ENCODE results near the gene TAT.
"Not testable (repeated sequence)": the region's sequence is repeated elsewhere in the genome, so short reads cannot be mapped to it uniquely, and the experiment has no call there.

Gene TAT

DNA sequence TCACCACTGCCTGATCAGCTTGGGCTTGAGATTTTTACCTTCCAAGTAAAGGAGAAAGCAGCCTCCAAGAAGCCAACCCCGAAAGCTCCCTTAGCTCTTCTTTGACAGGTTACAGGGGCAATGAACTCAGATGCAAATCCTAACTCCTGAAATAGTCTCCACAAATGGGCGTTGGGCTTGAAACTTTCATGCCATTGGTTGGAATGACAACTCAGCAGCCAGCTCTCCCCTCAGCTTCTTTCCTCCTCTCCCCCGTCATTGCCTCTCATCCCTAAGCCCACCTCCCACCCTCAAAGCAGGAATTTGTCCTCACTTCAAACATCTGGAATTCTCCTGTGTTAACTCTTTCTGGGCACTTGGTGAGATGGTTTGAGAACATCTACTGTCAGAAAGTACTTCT lies at the start of gene TAT:
Gene TAT (minus strand): TSS at position 122 of the 400 bp plus-strand sequence. CDS start 677 bp downstream, outside the sequence.
- Histone ChIP-seq H3K27me3 (ENCODE audit: insufficient read depth, low read length) (peaks cover 76% of the 10 kb centered on the region), H3K4me3 (ENCODE audit: low read depth, low read length) (no peak within 1 kb of the TSS), H3K79me2 (ENCODE audit: control insufficient read depth, insufficient read depth, low read length, unreplicated experiment) (no peaks in the 10 kb centered on the region), H3K27ac (ENCODE audit: low read depth, low read length) (no peak within 1 kb of the TSS), H3K36me3 (ENCODE audit: insufficient read depth, low read length) (no peaks in the 10 kb centered on the region), H3K4me1 (ENCODE audit: control insufficient read depth, insufficient read depth, low read length, unreplicated experiment) (no peaks in the 10 kb centered on the region), H2AFZ (ENCODE audit: low read length, unreplicated experiment) (no peak within 1 kb of the TSS)

DNA sequence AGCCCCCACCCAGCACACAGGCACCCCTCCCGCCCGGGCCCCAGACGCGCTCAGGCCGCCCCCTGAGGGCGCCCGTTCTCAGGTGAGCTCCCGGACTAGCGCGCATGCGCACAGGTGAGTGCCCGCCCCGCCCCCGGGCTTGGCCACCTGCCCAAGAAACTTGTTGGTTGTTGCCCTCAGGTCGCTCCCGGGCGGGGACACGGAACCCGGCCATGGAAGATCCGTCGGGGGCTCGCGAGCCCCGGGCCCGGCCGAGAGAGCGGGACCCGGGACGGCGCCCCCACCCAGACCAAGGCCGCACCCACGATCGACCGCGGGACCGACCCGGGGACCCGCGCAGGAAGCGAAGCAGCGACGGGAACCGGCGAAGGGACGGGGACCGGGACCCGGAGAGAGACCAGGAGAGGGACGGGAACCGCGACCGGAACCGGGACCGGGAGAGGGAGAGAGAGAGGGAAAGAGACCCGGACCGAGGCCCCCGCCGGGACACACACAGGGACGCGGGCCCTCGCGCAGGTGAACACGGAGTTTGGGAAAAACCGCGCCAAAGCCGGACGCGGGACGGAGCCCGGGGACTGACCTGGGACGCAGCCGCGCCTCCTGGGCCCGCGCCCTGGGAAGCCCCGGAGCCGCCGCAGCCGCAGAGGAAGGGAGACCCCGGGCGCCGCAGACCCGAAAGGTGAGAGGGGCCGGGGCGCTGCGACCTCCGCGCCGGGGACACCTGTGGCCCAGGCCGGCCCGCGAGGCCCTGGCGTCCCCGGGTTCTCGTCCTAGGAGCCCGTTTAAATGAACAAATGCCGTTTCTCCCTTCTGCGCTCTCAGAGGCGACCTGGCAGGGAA lies 49.3 kb upstream of the TAT start, which contains the start of gene MARVELD3:
Gene MARVELD3 (plus strand): TSS at position 167 of the 840 bp plus-strand sequence. CDS start 46 bp downstream, at position 213.
- H3K4me3 ChIP-seq (ENCODE audit: low read depth, low read length) = peak within 1 kb of the TSS; percentile 77
- no peak within 1 kb of the TSS for H3K27ac ChIP-seq (ENCODE audit: low read depth, low read length)

DNA sequence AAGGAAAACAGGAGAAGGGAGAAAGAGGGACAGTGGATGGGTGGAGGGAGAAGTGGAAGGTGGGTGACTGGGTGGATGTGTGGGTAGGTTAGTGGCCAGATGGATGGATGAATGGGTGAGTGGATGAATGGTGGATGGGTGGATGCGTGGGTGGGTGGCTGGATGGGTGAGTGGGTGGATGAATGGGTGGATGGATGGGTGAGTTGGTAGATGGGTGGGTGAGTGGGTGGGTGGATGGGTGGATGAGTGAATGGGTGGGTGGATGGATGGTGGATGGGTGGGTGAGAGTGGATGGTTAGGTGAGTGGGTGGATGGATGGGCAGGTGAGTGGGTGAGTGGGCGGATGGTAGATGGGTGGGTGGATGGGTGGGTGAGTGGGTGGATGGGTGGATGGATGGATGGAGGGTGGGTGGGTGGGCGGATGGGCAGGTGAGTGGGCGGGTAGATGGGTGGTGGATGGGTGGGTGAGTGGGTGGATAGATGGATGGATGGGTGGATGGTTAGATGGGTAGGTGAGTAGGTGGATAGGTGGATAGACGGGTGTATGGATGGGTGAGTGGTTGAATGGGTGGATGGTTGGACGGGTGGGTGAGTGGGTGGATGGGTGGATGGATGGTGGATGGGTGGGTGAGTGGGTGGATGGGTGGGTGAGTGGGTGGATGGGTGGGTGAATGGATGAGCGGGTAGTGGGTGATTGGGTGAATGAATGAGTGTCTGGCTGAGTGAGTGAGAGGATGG lies 48.4 kb upstream of the TAT start:
- Histone ChIP-seq H3K79me2 (ENCODE audit: control insufficient read depth, insufficient read depth, low read length, unreplicated experiment) (no peaks in the 10 kb centered on the region), H2AFZ (ENCODE audit: low read length, unreplicated experiment) (no peak overlapping the region), H3K4me1 (ENCODE audit: control insufficient read depth, insufficient read depth, low read length, unreplicated experiment) (peaks cover 3% of the 10 kb centered on the region), H3K4me3 (ENCODE audit: low read depth, low read length) (no peak overlapping the region), H3K27ac (ENCODE audit: low read depth, low read length) (no peak overlapping the region), H3K27me3 (ENCODE audit: insufficient read depth, low read length) (peaks cover 62% of the 10 kb centered on the region), H3K36me3 (ENCODE audit: insufficient read depth, low read length) (no peaks in the 10 kb centered on the region)

More for the DNA sequence above, 49.3 kb upstream of the TAT start, which contains the start of gene MARVELD3:
- Histone ChIP-seq H3K27me3 (ENCODE audit: insufficient read depth, low read length) (peaks cover 54% of the 10 kb centered on the region), H2AFZ (ENCODE audit: low read length, unreplicated experiment) (peak within 1 kb of the TSS; percentile 23), H3K79me2 (ENCODE audit: control insufficient read depth, insufficient read depth, low read length, unreplicated experiment) (no peaks in the 10 kb centered on the region), H3K36me3 (ENCODE audit: insufficient read depth, low read length) (no peaks in the 10 kb centered on the region), H3K4me1 (ENCODE audit: control insufficient read depth, insufficient read depth, low read length, unreplicated experiment) (peaks cover 3% of the 10 kb centered on the region)

DNA sequence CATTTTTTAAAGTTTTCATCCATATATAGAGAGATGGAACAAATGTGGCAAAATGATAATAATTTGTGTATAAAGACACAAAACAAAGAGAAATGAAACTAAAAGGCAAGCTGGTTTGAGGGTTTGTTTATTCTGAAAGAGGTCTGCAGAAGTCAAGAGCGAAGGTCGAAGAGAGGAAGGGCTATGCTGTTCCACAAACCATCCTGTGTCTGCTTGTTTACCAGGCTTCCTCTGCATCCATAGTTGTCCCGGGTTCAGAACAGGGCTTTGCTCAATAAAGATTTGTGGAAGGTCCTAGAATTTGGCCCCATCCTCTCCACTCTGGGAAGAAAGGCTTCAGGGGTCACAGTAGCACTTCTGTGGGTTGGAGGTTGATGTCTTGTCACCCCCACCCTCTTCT lies 46.7 kb upstream of the TAT start:
- Histone ChIP-seq H2AFZ (ENCODE audit: low read length, unreplicated experiment) (no peak overlapping the region), H3K36me3 (ENCODE audit: insufficient read depth, low read length) (no peaks in the 10 kb centered on the region), H3K4me3 (ENCODE audit: low read depth, low read length) (no peak overlapping the region)

DNA sequence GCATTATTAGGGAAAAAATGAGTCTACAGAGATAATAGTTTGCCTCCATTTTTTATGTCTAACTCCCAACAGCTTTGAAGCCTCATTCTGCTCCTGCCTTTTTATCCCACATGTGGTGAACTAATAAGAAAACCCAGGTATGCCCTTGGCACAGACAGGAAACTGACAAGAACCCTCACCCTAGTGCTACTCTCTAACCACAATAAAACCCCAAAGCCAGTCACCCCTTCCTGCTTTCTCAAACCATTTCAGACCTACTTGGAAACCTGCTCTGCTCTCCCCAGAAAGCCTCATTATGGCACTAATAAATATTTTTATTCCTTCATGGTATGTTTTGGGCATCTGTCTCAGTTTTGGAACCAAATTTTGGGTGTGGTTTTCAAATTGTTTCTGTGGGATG lies 45.2 kb upstream of the TAT start:
- no peaks in the 10 kb centered on the region for H3K79me2 ChIP-seq (ENCODE audit: control insufficient read depth, insufficient read depth, low read length, unreplicated experiment)
- H3K27me3 ChIP-seq (ENCODE audit: insufficient read depth, low read length) = peaks cover 76% of the 10 kb centered on the region
- peaks cover 3% of the 10 kb centered on the region for H3K4me1 ChIP-seq (ENCODE audit: control insufficient read depth, insufficient read depth, low read length, unreplicated experiment)
- H3K36me3 ChIP-seq (ENCODE audit: insufficient read depth, low read length) = no peaks in the 10 kb centered on the region
- H3K4me3 ChIP-seq (ENCODE audit: low read depth, low read length) = no peak overlapping the region
- no peak overlapping the region for H3K27ac ChIP-seq (ENCODE audit: low read depth, low read length)
- no peak overlapping the region for H2AFZ ChIP-seq (ENCODE audit: low read length, unreplicated experiment)

More for the DNA sequence above, 46.7 kb upstream of the TAT start:
- Histone ChIP-seq H3K4me1 (ENCODE audit: control insufficient read depth, insufficient read depth, low read length, unreplicated experiment) (peaks cover 3% of the 10 kb centered on the region), H3K79me2 (ENCODE audit: control insufficient read depth, insufficient read depth, low read length, unreplicated experiment) (no peaks in the 10 kb centered on the region), H3K27ac (ENCODE audit: low read depth, low read length) (no peak overlapping the region), H3K27me3 (ENCODE audit: insufficient read depth, low read length) (peaks cover 76% of the 10 kb centered on the region)

DNA sequence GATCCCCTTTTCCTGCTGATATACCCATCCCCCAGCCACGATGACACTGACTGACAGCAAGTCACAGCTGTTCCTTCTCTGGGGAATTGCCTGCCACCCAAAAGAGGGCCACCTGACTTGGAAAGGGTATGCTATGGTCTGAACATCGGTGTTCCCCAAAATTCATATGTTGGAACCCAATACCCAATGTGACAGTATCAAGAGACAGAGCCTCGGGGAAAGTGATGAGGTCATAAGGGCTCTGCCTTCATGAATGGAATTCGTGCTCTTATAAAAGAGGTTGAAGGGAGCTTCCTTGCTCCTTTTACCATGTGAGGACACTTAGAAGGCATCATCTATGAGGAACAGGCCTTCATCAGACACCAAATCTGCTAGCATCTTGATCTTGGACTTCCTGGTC lies 41.5 kb upstream of the TAT start:
- Histone ChIP-seq H3K36me3 (ENCODE audit: insufficient read depth, low read length) (no peaks in the 10 kb centered on the region), H3K27me3 (ENCODE audit: insufficient read depth, low read length) (peaks cover 46% of the 10 kb centered on the region), H3K27ac (ENCODE audit: low read depth, low read length) (no peak overlapping the region), H3K79me2 (ENCODE audit: control insufficient read depth, insufficient read depth, low read length, unreplicated experiment) (no peaks in the 10 kb centered on the region), H2AFZ (ENCODE audit: low read length, unreplicated experiment) (no peak overlapping the region), H3K4me1 (ENCODE audit: control insufficient read depth, insufficient read depth, low read length, unreplicated experiment) (no peaks in the 10 kb centered on the region), H3K4me3 (ENCODE audit: low read depth, low read length) (no peak overlapping the region)

DNA sequence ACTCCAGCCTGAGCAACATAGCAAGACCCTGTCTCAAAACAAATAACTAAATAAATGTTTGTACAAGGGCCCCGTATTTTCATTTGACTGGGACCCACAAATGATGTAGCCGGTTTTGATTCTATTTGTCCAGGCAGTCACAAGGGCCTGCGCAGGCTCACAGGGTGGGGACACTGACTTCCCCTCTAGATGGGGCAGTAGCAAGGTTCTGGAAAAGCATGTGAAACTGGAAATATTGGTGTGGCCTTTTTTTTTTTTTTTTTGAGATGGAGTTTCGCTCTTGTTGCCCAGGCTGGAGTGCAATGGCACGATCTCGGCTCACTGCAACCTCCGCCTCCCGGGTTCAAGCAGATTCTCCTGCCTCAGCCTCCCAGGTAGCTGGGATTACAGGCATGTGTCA lies 38.1 kb upstream of the TAT start:
- not testable (repeated sequence) for H3K36me3 ChIP-seq (ENCODE audit: insufficient read depth, low read length); H2AFZ ChIP-seq (ENCODE audit: low read length, unreplicated experiment); H3K4me3 ChIP-seq (ENCODE audit: low read depth, low read length); H3K4me1 ChIP-seq (ENCODE audit: control insufficient read depth, insufficient read depth, low read length, unreplicated experiment); H3K79me2 ChIP-seq (ENCODE audit: control insufficient read depth, insufficient read depth, low read length, unreplicated experiment); H3K27ac ChIP-seq (ENCODE audit: low read depth, low read length)
- H3K27me3 ChIP-seq (ENCODE audit: insufficient read depth, low read length) = peaks cover 36% of the 10 kb centered on the region

DNA sequence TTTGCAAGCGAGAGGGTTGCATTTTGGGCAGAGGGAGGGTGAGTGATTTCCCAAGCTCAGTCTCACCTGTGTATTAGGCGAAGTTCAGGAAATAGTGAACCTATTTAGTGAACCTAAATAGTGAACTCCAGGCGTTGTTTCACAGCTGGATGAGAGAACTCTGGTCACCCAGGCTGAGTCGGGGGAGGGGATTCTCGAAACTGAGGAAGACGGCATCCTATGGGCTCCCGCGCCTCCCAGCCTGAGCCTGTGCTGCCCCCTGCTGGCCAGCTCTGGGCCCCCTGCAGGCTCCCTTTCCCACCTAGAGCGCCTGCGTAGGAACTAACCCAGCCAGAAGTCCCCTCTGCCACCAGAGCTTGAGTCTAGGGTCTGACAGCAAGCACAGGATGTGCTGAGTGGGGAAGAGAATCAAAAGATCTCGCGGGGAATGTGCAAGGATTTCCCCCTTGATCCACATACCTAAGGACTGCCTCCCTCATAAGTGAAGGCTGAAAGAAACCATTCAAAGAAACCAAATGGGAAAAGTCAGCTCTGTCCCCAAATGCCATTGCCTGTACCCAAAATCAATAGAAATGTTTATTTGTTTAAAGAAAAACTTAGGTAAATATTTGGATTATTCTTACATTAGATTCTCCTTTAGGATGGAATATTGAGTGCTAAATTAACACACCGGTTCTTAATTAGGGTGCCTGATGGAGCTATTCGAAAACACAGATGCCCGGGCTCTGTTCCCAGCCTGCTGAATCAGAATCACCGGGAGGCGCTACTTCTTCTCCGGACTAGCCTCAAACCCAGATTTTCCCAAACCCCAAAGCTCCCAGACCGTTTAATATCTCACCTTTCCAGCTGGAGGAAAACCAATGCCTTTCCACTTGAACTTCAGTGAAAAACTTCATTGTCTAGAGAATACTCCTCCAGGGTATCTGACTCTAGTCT lies 34.3 kb upstream of the TAT start:
- H2AFZ ChIP-seq (ENCODE audit: low read length, unreplicated experiment) = peak overlapping the region; percentile 61
- H3K79me2 ChIP-seq (ENCODE audit: control insufficient read depth, insufficient read depth, low read length, unreplicated experiment) = no peaks in the 10 kb centered on the region
- peaks cover 3% of the 10 kb centered on the region for H3K4me1 ChIP-seq (ENCODE audit: control insufficient read depth, insufficient read depth, low read length, unreplicated experiment)
- no peaks in the 10 kb centered on the region for H3K36me3 ChIP-seq (ENCODE audit: insufficient read depth, low read length)
- H3K27me3 ChIP-seq (ENCODE audit: insufficient read depth, low read length) = peaks cover 20% of the 10 kb centered on the region
- no peak overlapping the region for H3K27ac ChIP-seq (ENCODE audit: low read depth, low read length)
- H3K4me3 ChIP-seq (ENCODE audit: low read depth, low read length) = no peak overlapping the region; the same call in 1 of the 2 replicates

DNA sequence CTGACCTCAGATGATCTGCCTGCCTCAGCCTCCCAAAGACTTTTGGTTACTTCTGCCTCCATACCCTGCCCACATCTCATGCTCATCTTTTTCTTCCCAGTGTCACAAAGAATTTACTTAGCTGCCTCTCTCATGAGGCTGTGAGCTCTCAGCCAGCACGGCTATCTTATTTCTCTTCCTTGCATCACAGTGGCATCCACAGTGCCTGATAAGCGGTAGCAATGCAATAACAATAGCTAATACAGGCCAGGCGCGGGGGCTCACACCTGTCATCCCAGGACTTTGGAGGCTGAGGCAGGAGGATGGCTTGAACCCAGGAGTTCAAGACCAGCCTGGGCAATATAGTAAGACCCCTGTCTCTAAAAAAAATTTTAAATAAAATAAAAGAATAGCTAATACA lies 33.6 kb upstream of the TAT start:
- Histone ChIP-seq H2AFZ (ENCODE audit: low read length, unreplicated experiment) (no peak overlapping the region), H3K4me3 (ENCODE audit: low read depth, low read length) (no peak overlapping the region), H3K4me1 (ENCODE audit: control insufficient read depth, insufficient read depth, low read length, unreplicated experiment) (peaks cover 3% of the 10 kb centered on the region)

DNA sequence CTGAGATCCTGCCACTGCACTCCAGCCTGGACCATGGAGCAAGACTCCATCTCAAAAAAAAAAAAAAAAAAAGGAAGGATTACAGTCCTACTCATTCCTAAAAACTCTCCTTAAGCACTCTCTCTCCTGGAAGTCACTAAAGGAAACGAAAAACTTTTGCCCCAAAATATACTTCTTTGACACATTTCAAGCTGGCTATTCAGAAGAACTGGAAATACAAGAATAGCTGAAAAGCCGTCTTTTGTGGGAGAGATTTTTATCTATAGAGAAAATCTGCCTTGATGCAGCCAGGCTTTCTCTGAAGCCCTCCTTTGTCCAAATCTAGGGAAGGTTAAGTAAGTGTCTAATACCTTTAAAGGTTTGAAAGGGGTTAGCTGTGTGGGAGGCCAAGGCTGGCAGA lies 32.2 kb upstream of the TAT start:
- H2AFZ ChIP-seq (ENCODE audit: low read length, unreplicated experiment) = no peak overlapping the region
- H3K27ac ChIP-seq (ENCODE audit: low read depth, low read length) = no peak overlapping the region
- peaks cover 18% of the 10 kb centered on the region for H3K27me3 ChIP-seq (ENCODE audit: insufficient read depth, low read length)
- peaks cover 3% of the 10 kb centered on the region for H3K4me1 ChIP-seq (ENCODE audit: control insufficient read depth, insufficient read depth, low read length, unreplicated experiment)
- no peaks in the 10 kb centered on the region for H3K36me3 ChIP-seq (ENCODE audit: insufficient read depth, low read length)
- no peaks in the 10 kb centered on the region for H3K79me2 ChIP-seq (ENCODE audit: control insufficient read depth, insufficient read depth, low read length, unreplicated experiment)
- no peak overlapping the region for H3K4me3 ChIP-seq (ENCODE audit: low read depth, low read length)

More for the DNA sequence above, 33.6 kb upstream of the TAT start:
- H3K79me2 ChIP-seq (ENCODE audit: control insufficient read depth, insufficient read depth, low read length, unreplicated experiment) = no peaks in the 10 kb centered on the region
- no peaks in the 10 kb centered on the region for H3K36me3 ChIP-seq (ENCODE audit: insufficient read depth, low read length)
- H3K27ac ChIP-seq (ENCODE audit: low read depth, low read length) = no peak overlapping the region
- peaks cover 20% of the 10 kb centered on the region for H3K27me3 ChIP-seq (ENCODE audit: insufficient read depth, low read length)

All from ACC112 (cell line).